ENCODE measurements around the gene ADD2. TPM values are rescaled to one million over a fixed set of nuclear protein-coding genes. Genes with fewer than 3 reads are reported as not detected.

The ADD2 gene
- total RNA-seq, 1 experiment from 2014 or later, result 124 TPM

GRCh38 chr2:70702711-70703395 is 65.1 kb downstream of the ADD2 start:
- no peak overlapping the region for H2AFZ ChIP-seq (ENCODE audit: low read length)
- no peak overlapping the region for H3K56ac ChIP-seq (ENCODE audit: insufficient read length, low read depth, low read length)
- H2BK20ac ChIP-seq (ENCODE audit: low read depth, low read length, poor library complexity, severe bottlenecking), result no peak overlapping the region
- H3K36me3 Mint-ChIP-seq (ENCODE audit: insufficient read depth in 1 of 3, low read depth in 3 of 3), result peaks cover 25 to 41% (median 27%) of the 10 kb centered on the region in 3 experiments
- H3K79me2 ChIP-seq (ENCODE audit: insufficient read depth, low read length), result no peaks in the 10 kb centered on the region
- H4K5ac ChIP-seq (ENCODE audit: insufficient read length, low read depth, low read length), result no peak overlapping the region
- peaks cover 4 to 6% of the 10 kb centered on the region in 2 experiments; a peak in 2 of 4 replicates for H3K4me1 Mint-ChIP-seq
- no peak overlapping the region for H3K9ac ChIP-seq (ENCODE audit: extremely low read depth, insufficient read length, low read length)
- H3K27me3 ChIP-seq (ENCODE audit: insufficient read depth, low read length), result no peaks in the 10 kb centered on the region
- no peak overlapping the region for H2BK12ac ChIP-seq (ENCODE audit: insufficient read length, low read depth, low read length)
- DNase-seq, result no peak
- no peak overlapping the region for H3K23ac ChIP-seq (ENCODE audit: insufficient read length, low read depth, low read length)
- no peaks in the 10 kb centered on the region for H3K79me1 ChIP-seq (ENCODE audit: insufficient read depth, low read depth, low read length, poor library complexity, severe bottlenecking)
- no peaks in the 10 kb centered on the region for H3K4me1 ChIP-seq (ENCODE audit: insufficient read depth, low read length)
- no peak overlapping the region for H4K91ac ChIP-seq (ENCODE audit: insufficient read length, low read depth, low read length)
- no peak overlapping the region for H3K4me2 ChIP-seq (ENCODE audit: insufficient read depth, insufficient read length, low read length)
- H3K23me2 ChIP-seq (ENCODE audit: insufficient read length, low read depth, low read length, poor library complexity, severe bottlenecking), result no peaks in the 10 kb centered on the region
- H4K8ac ChIP-seq (replicated peaks; ENCODE audit: insufficient read length, low read depth, low read length), result no peak overlapping the region
- no peak overlapping the region for H3T11ph ChIP-seq (ENCODE audit: low read length)
- no peaks in the 10 kb centered on the region for H3K27me3 Mint-ChIP-seq (ENCODE audit: low read depth)
- H2BK5ac ChIP-seq (ENCODE audit: insufficient read length, low read length), result no peak overlapping the region
- H3K9me3 ChIP-seq (ENCODE audit: control insufficient read depth, low read depth, low read length), result no peaks in the 10 kb centered on the region
- no peak overlapping the region for H2BK120ac ChIP-seq (ENCODE audit: low read depth, low read length, poor library complexity, severe bottlenecking)
- no peaks in the 10 kb centered on the region for H3K9me3 Mint-ChIP-seq
- peaks cover 3% of the 10 kb centered on the region for H4K20me1 ChIP-seq (ENCODE audit: control insufficient read depth, insufficient read depth, insufficient read length)
- H3K4me3 Mint-ChIP-seq, result no peak overlapping the region
- no peak for TF ChIP-seq CTCF (conservative IDR thresholded peaks at IDR 0.05)
- no CpG with 5 or more reads among the region's 8 CpGs for WGBS (ENCODE audit: extremely low coverage, insufficient read length, low lambda C conversion rate)
- H3K18ac ChIP-seq (ENCODE audit: insufficient read length, low read depth, low read length), result no peak overlapping the region
- H3K4ac ChIP-seq (ENCODE audit: low read depth, low read length), result no peak overlapping the region
- no peak overlapping the region for H2BK15ac ChIP-seq (ENCODE audit: low read depth, low read length)
- no peak overlapping the region for H3K14ac ChIP-seq (ENCODE audit: insufficient read depth, low read length)
- no peak overlapping the region for H3K27ac ChIP-seq (ENCODE audit: insufficient read length, low read depth, low read length)
- peak overlapping the region; percentile 11 to 84 (median 56); a peak in 4 of 7 replicates for H3K27ac Mint-ChIP-seq
- H2AK5ac ChIP-seq (ENCODE audit: insufficient read length, low read length), result no peak overlapping the region

All from H9 (cell line).